ENCODE measurements around the gene LRRC23.
"Not testable (repeated sequence)": the region's sequence is repeated elsewhere in the genome, so short reads cannot be mapped to it uniquely, and the experiment has no call there.

The LRRC23 gene

GRCh38 chr12:6904280-6905276 is at the start of gene LRRC23:
LRRC23 (plus strand) TSS chr12:6904822; CDS start chr12:6905634, 812 bp downstream.
- DNase-seq (ENCODE audit: low read depth in 2 of 2), result peak; percentile 89 to 94

GRCh38 chr12:6855322-6855721 is 49.3 kb upstream of the LRRC23 start:
- no peak for DNase-seq (ENCODE audit: low read depth in 2 of 2)

GRCh38 chr12:6858799-6859198 is 45.8 kb upstream of the LRRC23 start:
- no peak for DNase-seq (ENCODE audit: low read depth in 2 of 2)

GRCh38 chr12:6860116-6860515 is 44.5 kb upstream of the LRRC23 start:
- DNase-seq (ENCODE audit: low read depth in 2 of 2), result no peak

- no peak for DNase-seq (ENCODE audit: low read depth in 2 of 2)
Measured at GRCh38 chr12:6860942-6861341, 43.7 kb upstream of the LRRC23 start.

- DNase-seq (ENCODE audit: low read depth in 2 of 2), result no peak
Measured at GRCh38 chr12:6861391-6861790, 43.2 kb upstream of the LRRC23 start.

GRCh38 chr12:6863033-6863432 is 41.6 kb upstream of the LRRC23 start:
- DNase-seq (ENCODE audit: low read depth in 2 of 2), result no peak

GRCh38 chr12:6863586-6864321 is 40.9 kb upstream of the LRRC23 start:
- no peak for DNase-seq (ENCODE audit: low read depth in 2 of 2)

- not testable (repeated sequence) for DNase-seq (ENCODE audit: low read depth in 2 of 2)
Measured at GRCh38 chr12:6865307-6865706, 39.3 kb upstream of the LRRC23 start.

- DNase-seq (ENCODE audit: low read depth in 2 of 2), result no peak
Measured at GRCh38 chr12:6866163-6866919, 38.3 kb upstream of the LRRC23 start.

- no peak for DNase-seq (ENCODE audit: low read depth in 2 of 2)
Measured at GRCh38 chr12:6866920-6867412, 37.7 kb upstream of the LRRC23 start.

- DNase-seq (ENCODE audit: low read depth in 2 of 2), result peak; percentile 45 to 61
Measured at GRCh38 chr12:6867413-6868210, 37.0 kb upstream of the LRRC23 start, which contains the start of gene TPI1. TPI1 (plus strand) TSS chr12:6867531; CDS start chr12:6867567, 36 bp downstream.

GRCh38 chr12:6868211-6869048 is 36.2 kb upstream of the LRRC23 start:
- no peak for DNase-seq (ENCODE audit: low read depth in 2 of 2)

- peak; percentile 53 to 71 for DNase-seq (ENCODE audit: low read depth in 2 of 2)
Measured at GRCh38 chr12:6869049-6870021, 35.3 kb upstream of the LRRC23 start.

GRCh38 chr12:6870304-6870703 is 34.3 kb upstream of the LRRC23 start:
- not testable (repeated sequence) for DNase-seq (ENCODE audit: low read depth in 2 of 2)

GRCh38 chr12:6871052-6871957 is 33.3 kb upstream of the LRRC23 start:
- DNase-seq (ENCODE audit: low read depth in 2 of 2), result no peak

All from stimulated activated CD8-positive, alpha-beta memory T cell treated with anti-CD3 and anti-CD28 coated beads, Interleukin-15, amount 100 ng/mL, for 4 hours (primary cell).